ENCODE measurements around the gene CEP120.
A peak's percentile ranks its signal among the peaks of the same experiment; 100 is the strongest.
"Not testable (repeated sequence)": the region's sequence is repeated elsewhere in the genome, so short reads cannot be mapped to it uniquely, and the experiment has no call there.

The CEP120 gene

DNA sequence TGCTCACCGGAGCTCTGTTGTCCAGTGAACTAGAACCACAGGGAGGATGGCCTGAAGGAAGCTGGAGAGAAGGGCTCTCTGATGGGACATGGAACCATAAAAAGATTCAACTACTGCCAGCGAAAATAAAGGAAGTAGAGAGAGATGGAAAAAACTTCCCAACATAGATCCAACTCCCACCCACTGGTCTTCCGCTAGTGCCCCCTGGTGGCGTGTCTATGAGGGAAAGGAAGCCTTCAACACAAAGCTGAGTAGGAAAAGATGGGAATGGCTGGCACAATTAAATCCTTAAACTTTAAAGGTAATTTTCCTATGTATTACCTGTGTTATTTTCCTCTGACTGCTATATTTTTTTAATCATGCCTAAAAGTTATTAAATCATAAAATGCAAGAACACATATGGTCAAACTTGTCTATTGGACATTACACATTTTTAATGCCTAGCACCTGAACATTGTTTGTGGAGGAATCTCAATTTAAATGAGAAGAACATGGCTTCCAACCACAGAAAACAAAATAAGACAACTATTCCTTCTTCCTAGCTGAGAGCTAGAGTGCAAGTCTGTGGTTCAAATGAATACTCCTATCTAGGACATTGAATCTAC is 51.5 kb downstream of the CEP120 start:
- DNase-seq, result peak; percentile 28

DNA sequence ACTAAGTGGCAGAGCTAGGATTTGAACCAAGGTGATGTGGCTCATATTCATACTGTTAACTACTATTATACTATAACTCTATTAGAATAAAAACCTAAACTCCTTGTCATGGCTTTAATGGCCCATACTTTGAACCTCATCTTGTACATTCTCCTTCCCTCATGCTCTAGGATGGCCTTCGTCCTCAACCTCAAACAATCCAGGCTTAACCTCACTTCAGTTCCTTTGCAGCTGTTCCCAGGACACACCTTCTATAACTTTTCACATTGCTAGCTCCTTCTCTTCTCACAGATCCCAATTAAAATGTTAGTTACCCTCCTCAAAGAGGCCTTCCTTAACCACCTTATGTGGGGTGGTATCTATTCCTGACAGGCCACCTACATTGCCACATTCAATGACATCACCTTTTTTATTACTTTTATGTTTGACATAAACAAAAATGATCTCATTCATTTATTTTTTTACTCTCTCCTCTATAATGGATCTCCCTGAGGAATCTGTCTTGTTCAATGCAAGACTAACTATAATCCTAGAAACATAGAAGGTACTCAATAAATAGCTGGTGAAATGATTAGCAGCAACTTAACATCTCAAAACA is 53.7 kb downstream of the CEP120 start:
- DNase-seq, result no peak

DNA sequence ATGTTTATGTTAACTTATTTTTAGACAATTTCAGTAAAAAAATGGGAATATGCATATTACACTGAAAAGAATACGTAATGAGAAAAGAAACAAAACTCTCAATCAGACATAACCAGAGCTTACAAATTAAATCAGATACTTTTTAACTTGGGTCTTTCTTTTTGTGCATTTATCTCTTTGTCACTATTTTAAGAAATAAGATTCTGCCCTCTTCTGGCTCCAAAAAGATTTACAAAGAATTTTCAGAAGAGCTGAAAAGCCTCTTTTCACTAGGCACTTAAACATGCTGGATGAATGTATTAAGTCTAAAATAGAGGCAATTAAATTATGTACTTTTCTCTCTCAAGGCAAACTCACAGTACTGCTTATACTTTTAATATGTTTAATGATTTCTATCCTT is 55.5 kb downstream of the CEP120 start:
- peak; percentile 14 for DNase-seq

DNA sequence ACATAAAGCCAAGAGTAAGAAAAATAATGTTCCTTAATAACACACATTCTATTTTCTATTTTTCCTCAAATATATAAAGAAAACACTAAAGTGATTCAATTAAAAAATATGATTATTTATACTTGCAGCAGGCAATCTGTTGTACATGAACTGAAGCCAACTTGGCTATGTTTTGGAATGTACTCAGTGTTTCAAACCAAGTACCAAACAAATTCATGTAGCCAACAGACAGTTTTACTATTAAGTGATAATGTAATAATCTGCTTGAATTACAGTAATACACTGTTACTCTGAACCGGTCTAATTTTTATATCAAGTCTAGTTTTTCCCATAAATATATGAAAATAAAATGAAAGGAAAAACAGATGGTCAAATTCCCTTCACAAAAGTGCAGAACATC is 58.0 kb downstream of the CEP120 start:
- DNase-seq, result no peak

DNA sequence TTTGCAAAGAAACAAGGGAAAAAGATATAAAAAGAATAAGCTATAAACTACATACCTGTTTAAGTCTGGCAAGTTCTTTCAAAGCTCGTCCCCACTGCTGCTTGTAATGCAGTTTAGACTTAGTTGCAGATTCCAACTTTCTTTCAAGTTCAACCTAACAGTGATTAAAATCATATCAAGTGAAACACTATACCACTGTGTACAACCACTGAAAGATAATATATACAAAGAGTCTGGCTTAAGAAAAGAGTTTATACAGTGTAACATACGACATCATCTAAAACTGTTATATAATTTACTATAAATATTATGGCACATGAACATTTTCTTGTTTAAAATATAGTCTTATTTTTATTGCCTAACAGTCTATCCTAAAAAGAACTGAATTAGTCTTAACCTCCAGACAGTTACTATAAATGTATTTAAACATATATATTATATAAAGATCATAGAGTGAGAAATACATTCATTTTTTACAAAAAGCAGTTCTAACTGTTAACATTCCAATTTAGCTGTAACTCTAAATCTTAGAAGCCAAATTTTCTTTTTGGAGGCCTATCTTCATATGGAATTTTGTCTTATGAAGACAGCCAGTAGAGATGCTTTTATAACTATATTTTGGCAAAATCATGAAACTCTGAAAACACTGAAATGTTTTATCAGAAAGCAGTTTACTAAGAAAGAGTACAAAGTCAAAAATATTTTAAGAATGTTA is 58.6 kb downstream of the CEP120 start:
- DNase-seq, result no peak

DNA sequence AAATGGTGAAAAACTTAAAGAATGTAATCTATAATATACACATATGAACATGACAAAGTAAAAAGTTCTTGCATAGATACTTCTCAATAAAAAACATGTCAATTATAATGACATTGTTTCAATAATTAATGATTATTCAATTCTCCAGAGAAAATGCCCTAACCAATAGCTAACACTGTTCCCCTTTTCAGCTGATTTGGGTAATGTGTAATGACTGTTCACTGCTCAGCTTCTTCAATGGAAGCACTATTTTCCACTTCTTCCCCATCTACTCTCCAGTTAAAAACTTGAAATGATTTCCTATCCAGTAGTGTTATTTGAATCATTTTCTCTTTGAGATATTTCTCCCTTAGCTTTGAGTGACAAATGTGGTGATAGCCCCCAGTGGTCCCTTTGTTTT is 62.3 kb downstream of the CEP120 start:
- DNase-seq, result no peak

DNA sequence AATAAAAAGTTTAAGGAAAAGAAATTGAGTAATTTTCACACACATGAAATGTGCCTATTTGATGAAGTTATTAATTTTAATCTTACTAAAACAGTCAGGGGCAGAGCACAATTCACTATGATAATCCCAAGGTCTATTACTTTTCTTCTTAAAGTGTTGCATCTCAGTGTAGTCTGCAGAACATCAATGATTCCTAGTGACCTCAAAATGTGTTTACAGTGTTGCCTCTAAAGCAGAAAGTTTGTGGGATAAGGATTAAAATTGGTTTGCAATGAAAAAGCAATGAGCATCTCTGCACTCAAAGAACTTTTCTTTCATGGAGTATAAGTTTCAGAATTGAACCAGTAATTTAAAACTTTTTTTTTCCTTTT is 63.0 kb downstream of the CEP120 start:
- no peak for DNase-seq

DNA sequence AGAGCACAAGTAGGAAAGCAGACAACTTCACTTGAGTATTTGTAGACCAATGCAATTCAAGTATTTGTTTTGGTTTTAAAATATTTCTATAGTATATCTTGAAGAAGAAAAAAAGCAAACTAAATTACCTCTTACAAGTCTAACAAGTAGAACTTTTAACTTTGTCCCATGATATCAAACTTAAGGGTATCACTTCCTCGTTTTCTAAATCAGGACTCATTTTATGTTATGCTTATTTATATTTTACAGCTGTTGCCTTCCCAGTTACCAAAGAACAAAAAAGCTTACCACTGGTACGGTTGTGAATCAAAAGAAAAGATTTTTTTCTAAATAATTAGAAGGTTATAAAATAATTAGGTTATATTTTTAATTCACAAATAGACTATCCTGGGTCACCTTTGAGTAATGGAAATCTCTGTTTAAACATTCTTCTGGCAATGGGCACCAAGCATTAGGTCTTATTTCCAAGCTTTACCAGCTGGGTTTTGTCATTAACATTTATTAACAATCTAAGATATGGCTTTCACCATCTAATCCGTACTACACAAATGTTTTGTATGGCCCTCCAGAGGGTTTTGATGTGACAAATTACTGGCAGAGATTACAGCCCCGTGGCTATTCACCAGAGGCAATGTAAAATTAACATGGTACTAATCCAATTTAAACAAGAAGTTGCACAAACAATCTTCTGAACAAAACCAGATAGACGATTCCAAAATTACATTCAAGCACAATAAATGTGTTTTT is 63.6 kb downstream of the CEP120 start:
- DNase-seq, result peak; percentile 15

DNA sequence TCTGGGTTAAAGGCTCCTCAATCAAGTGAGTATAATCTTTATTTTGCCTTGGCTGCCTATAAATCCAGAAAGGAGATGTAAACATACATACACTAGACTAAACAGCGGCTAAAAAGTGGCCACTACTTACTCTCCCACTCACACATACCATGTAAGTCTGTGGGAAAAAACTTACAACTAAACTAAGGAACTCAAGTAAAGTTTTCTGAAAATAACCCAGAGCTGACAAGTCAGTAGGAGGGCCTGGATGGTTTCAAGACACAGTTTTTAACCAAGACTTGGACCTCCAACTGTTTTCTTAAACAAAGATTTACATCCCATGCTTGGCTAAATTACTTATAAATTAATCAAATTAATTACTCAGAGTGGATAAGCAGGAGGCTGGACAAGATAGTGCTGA is 64.5 kb downstream of the CEP120 start:
- peak; percentile 20 for DNase-seq

DNA sequence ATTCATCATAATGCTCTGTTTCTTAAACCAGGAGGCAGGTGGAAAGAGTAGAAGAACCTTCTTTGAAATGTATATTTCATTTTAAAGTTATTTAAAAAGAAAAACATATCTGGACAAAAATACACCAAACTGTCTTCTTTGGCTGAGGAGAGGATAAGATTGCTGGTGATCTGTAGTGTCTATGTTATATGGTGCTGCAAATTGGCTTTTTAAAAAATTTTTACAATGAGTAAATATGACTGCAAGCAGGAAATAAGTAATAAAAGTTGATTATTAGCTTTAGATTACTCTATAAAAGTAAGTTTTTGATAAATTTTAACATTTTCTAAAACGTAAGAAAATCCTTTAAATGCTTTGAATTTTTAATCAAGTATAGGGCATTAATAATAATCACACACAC is 64.9 kb downstream of the CEP120 start:
- no peak for DNase-seq

DNA sequence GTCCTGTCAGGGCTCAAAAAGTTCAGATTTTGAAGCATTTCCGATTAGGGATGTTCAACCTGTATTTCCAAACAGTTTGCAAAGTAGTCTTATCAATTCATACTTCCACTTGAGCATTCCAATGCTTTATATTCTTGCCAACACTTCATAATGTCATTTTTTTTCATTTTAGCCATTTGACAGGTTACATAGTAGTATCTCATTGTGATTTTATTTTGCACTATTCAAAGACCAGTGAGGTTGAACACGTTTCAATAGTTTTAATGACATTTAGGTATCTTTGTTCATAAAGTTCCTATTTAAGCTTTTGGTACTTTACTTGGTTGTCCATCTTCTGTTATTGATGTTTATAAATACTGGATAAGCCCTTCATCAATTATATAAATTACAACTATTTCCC is 71.4 kb downstream of the CEP120 start:
- no peak for DNase-seq

DNA sequence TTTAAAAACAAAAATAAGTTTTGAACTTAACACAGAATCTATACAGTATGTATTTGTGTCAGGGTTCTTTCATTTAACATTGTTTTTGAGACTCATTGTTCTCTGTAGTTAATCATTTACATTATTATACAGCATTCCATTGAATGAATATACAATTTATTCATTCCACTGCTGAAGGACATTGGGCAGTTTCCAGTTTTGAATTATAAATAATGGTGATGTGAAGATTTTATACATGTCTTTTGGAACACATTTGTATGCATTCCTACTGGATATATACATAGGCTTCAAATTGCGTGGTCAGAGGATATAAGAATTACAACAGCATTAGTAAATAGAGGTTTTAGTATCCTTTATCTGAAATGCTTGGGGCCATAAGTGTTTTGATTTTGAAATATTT is 72.0 kb downstream of the CEP120 start:
- peak; percentile 63 for DNase-seq

DNA sequence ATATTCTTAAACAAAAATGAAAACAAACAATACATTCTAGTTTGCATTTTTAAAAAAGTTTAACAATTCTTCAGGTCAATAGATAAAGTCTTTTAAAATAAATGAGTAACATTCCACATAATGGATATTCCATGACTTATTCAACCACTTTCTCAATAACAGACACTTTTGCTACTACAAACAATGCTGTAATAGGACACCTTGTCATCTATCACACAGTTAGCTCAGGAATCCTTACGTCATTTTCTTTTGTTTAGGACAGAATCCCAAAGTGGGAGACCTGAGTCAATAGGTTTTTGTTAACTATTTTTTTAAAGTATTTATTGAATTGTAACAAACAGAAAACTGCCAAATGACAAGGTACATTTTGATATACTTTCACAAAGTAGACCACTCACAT is 72.5 kb downstream of the CEP120 start:
- DNase-seq, result peak; percentile 4

DNA sequence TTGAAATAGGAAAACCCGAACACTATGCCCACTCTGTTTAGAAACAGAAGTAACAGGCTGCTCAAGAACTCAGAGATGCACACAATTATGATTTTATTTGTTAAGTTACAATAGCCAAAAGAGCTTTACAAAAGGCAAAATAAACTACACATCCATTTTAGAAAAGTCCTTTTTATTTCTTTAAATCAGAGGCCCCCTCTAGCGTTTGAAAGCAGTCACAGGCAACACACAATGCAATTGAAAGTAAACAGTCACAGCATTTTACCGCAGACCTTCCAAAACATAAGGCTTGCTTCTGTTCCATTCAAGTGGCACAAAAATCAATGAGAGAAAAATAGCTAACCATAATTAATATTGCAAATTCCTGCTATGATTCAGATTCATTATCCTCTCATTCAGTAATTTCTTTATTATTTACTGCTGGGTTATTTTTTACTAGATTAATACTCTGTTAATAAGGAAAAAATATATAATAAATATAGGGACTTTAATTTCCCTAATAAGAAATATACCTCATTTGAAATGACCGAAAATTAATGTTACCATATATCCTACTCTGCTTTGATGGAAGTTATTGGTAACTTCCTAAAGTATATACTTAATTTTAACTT is 78.3 kb downstream of the CEP120 start:
- peak; percentile 43 for DNase-seq

DNA sequence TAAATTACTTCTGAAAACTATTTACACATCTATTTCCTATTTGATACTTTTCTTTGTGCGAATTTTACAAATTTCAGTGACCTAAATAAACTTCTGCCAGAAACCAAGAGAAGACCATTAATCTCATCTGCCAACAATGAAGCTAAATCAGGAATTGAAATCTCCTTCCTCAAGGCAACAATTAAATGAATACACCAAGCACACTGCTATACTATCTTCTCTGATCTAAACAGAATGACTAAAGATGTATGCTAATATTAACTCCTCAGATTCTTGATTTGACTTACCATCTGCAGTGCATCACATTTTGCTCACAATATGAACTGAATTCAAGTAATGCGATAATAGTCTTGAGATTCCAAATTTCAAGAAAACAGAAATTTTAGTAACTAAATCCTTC is 82.3 kb downstream of the CEP120 start:
- DNase-seq, result no peak

DNA sequence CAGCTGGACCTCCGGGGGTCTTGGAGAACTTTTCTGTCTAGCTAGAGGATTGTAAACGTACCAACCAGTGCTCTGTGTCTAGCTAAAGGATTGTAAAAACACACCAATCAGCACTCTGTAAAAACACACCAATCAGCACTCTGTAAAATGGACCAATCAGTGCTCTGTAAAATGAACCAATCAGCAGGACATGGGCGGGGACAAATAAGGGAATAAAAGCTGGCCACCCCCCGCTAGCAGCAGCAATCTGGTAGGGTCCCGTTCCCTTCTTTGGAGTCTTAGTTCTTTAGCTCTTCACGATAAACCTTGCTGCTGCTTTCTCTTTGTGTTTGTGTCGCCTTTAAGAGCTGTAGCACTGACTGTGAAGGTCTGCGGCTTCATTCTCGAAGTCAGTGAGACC is 114.8 kb downstream of the CEP120 start:
- not testable (repeated sequence) for DNase-seq

DNA sequence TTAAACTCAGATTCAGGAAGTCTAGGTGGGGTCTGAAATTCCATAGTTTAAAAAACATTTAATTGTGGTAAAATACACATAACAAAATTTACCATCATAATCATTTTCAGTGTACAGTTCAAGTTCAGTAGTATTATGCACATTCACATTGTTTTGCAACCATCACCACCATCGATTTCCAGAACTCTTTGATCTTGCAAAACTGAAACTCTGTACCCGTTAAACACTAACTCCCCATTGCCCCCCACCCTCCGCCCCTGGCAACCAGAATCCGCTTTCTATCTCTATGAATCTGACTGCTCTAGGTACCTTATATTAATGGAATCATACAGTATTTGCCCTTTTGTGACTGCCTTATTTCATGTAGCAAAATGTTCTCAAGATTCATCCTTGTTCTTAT is 117.5 kb downstream of the CEP120 start:
- DNase-seq, result no peak

DNA sequence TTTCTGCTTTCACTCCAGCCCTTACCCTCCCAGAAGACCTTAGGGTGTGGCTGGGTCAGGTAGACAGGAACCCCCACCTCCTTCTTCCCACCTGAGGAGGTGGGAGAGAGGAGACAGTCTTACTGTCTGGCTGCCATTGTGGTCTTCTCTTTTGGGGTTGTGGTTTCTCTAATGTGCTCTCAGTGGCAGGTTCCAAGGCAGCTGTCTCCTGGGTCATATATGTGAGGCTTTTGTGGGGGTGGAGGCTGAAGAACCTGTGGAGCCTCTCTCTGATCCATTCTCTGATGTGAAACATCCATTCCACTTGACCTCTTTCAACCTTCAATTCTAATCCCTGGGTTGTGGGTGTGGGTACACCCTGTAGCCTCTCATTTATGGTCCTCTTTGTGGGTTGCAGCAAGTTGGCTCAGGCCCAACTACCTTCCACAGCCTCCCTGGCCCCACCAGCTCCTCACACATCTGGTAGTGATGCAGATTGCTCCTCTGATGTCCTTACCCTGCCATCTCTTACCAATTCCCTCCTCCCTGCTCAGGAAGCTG is 118.4 kb downstream of the CEP120 start:
- no peak for DNase-seq

DNA sequence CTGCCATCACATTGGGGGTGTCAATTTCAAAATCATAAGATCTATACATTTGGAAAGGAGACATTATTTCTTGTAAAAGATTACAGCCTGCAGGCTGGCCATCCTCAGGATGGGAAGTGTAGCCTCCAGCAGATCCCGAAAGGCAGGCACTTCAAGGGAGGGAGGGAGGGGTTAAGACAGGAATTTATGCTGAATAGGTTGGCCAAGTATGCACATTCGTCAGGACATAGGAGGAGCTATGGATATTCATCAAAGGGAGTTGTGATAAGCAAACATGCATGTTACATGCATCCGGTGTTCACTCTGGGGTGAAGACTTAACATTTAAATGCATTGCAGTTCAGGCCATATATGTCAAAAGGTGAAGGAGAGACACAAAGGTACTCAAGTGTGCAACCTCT is 119.4 kb downstream of the CEP120 start:
- DNase-seq, result no peak

DNA sequence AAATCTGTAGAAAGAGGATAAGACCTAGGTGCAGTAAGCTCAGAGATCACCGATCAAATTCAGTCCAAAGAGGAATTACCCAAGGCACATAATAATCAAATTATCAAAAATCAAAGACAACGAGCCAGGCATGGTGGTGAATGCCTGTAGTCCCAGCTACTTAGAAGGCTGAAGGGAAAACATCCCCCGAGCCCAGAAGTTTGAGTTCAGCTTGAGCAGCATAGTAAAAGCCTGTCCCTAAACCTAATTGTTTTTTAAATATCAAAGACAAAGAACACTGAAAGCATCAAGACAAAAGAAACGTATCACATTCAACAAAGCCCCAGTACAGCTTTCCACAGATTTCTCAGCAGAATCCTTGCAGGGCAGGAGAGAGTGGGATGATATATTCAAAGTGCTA is 122.9 kb downstream of the CEP120 start:
- DNase-seq, result no peak

DNA sequence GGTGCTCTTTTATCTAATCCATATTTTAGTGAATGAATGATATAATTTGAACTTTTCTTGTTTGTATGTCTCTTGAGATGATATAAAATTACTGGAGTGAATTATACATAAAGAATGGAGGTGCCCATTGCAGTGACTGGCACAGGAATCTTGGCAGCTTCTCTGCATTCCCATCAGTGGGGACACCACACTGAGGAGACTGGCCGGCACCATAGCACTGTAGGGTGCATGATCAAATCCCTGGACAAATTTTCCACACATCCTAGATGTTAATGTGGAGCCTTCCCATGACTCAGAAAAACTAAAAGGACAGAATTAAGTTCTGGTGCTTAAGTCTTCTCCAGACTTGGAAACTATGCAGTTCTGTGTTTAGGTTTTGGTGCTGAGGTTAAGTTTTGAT is 124.1 kb downstream of the CEP120 start:
- no peak for DNase-seq

DNA sequence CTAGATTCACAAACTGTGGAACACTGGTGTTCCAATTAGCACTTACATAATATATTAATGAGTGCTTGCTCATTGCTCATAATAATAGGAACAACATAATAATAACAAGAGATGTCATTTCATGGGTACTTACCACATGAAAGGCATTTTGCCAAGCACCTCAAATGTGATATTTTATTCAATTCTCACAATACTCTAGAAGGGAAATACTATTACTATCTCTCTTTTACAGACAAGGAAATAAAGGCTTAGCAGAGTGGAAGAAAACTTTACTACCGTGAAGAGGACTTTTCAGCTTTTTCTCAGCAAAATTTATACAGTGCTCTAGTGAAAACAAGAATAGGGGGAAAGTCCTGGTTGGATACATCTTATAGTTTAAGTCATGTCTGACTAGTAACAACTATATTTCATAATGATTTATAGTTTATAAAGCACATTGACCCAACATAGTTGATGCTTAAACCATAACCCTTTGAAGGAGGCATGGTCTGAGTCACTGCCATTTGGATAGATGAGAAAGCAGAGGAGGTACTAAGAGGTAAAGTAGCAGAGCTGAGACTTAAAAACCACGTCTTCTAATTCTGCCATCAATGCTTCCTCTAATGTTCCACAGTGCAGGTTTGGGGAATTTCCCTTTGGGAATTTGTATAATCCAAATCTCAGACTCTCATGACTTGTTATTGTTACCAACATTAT is 124.7 kb downstream of the CEP120 start:
- no peak for DNase-seq

Data from fibroblast of skin of abdomen (primary cell).